Dermis microvascular lymphatic vessel endothelial cell (primary cell): ENCODE data around the gene ADSS1. TPM values are rescaled to one million over a fixed set of nuclear protein-coding genes. Genes with fewer than 3 reads are reported as not detected.
"Not testable (repeated sequence)": the region's sequence is repeated elsewhere in the genome, so short reads cannot be mapped to it uniquely, and the experiment has no call there.

Source experiments
- DNase-seq, 2 donors: peaks; one replicate each; pipeline versions ENCODE4 v3.0.0 to v3.0.0-alpha.2; 2010; ENCODE audit warnings: low read depth in 2 of 2
- total RNA-seq: library from RNA; depleted of rRNA; stranded (reverse); fragments of >200 nt; gene quantifications from 2 replicates; pipeline ENCODE4 v1.2.1, GENCODE V29; 2014

ADSS1 gene
- total RNA-seq, 1 donor from 2014 or later = 0.77 TPM

- no peak for DNase-seq
These were observed 8.6 kb upstream of the ADSS1 start for GRCh38 chr14:104715416-104715815.

- no peak for DNase-seq
These were observed 8.2 kb upstream of the ADSS1 start for GRCh38 chr14:104715871-104716270.

- DNase-seq = no peak
These were observed 6.9 kb upstream of the ADSS1 start for GRCh38 chr14:104717137-104717536.

GRCh38 chr14:104717646-104718045 lies 6.4 kb upstream of the ADSS1 start:
- no peak for DNase-seq

- no peak for DNase-seq
These were observed 5.9 kb upstream of the ADSS1 start for GRCh38 chr14:104718147-104718546.

- DNase-seq = no peak
These were observed 5.2 kb upstream of the ADSS1 start for GRCh38 chr14:104718871-104719270.

- DNase-seq = no peak
These were observed 4.7 kb upstream of the ADSS1 start for GRCh38 chr14:104719343-104719742.

GRCh38 chr14:104721505-104722431 lies 2.3 kb upstream of the ADSS1 start:
- DNase-seq = no peak

- no peak for DNase-seq
These were observed 935 bp upstream of the ADSS1 start for GRCh38 chr14:104722938-104723650.

GRCh38 chr14:104724407-104724980 lies 465 bp downstream of the ADSS1 start:
- peak in 1 of 2 donors; percentile 28 for DNase-seq

GRCh38 chr14:104724981-104725771 lies 1.1 kb downstream of the ADSS1 start:
- DNase-seq = peak in 1 of 2 donors; percentile 30

GRCh38 chr14:104725772-104726548 lies 1.9 kb downstream of the ADSS1 start:
- DNase-seq = no peak

GRCh38 chr14:104726600-104727451 lies 2.8 kb downstream of the ADSS1 start:
- peak in 1 of 2 donors; percentile 9 for DNase-seq

- no peak for DNase-seq
These were observed 4.6 kb downstream of the ADSS1 start for GRCh38 chr14:104728631-104729030.

GRCh38 chr14:104729176-104729834 lies 5.3 kb downstream of the ADSS1 start:
- not testable (repeated sequence) for DNase-seq

- no peak for DNase-seq
These were observed 5.8 kb downstream of the ADSS1 start for GRCh38 chr14:104729835-104730181.

GRCh38 chr14:104730487-104730886 lies 6.5 kb downstream of the ADSS1 start:
- DNase-seq = no peak

GRCh38 chr14:104731320-104732294 lies 7.6 kb downstream of the ADSS1 start:
- peak in 1 of 2 donors; percentile 22 for DNase-seq
